Stomach (tissue), 4 donors: ENCODE data around the gene MARK1.

ENCODE experiments used
- EP300 ChIP-seq: sonication (generic); formaldehyde crosslinking; IDR thresholded peaks from one replicate; pipeline ENCODE4 v1.6.1; 2017; ENCODE audit warnings: antibody characterized with exemption
- POLR2A ChIP-seq, 4 donors: fragments of 450-650 bp; IDR thresholded peaks; one replicate each; pipeline ENCODE4 v1.6.1; 2016; ENCODE audit warnings: antibody characterized with exemption in 4 of 4, control low read depth in 2 of 4, mild to moderate bottlenecking in 1 of 4, moderate library complexity in 1 of 4
- POLR2AphosphoS5 ChIP-seq, 3 donors: sonication (generic); formaldehyde crosslinking; IDR thresholded peaks; one replicate each; pipeline ENCODE4 v1.6.1; 2016; ENCODE audit warnings: antibody characterized with exemption in 3 of 3
- TF ChIP-seq, protein P1 (sequence below), 7 experiments: fragments of 450-650 bp in 4 of 7; fragments of 200-600 bp in 3 of 7; sonication (generic) in 3 of 7; IDR thresholded peaks; one replicate each; pipeline ENCODE4 v1.5.1; 2016 to 2019; ENCODE audit warnings: antibody characterized with exemption in 7 of 7, control low read depth in 2 of 7, mild to moderate bottlenecking in 1 of 7

DNA sequence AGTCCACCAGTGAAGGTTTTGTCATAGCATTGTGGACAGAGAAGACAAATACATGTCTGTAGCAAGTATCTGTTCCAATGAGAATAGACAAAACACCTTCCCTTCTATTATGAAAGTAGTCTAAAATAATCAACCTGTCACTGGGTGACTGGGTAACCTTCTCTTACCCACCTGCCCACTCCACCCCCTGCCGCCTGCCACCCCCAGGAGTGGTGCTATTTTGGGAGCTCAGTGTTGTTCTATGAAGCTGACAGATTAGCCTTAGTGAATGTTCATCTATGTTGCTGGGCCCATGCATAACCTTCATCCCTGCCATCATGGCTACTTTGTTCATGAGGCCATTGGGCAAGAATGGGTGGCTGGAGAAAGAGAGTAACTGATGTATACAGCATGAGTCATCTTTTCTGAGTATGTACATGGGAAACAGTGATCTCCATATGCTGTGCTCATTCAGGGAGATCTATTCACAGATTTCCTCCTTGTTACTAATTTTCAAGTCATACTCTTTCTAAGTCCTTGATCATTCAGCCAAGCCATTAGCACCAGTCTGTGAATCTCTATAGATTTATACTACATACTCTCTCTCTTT lies 24.8 kb downstream of the MARK1 start:
- TF ChIP-seq, protein P1, sequence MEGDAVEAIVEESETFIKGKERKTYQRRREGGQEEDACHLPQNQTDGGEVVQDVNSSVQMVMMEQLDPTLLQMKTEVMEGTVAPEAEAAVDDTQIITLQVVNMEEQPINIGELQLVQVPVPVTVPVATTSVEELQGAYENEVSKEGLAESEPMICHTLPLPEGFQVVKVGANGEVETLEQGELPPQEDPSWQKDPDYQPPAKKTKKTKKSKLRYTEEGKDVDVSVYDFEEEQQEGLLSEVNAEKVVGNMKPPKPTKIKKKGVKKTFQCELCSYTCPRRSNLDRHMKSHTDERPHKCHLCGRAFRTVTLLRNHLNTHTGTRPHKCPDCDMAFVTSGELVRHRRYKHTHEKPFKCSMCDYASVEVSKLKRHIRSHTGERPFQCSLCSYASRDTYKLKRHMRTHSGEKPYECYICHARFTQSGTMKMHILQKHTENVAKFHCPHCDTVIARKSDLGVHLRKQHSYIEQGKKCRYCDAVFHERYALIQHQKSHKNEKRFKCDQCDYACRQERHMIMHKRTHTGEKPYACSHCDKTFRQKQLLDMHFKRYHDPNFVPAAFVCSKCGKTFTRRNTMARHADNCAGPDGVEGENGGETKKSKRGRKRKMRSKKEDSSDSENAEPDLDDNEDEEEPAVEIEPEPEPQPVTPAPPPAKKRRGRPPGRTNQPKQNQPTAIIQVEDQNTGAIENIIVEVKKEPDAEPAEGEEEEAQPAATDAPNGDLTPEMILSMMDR (IDR thresholded peaks at IDR 0.05) = no peak
- TF ChIP-seq POLR2A (IDR thresholded peaks at IDR 0.05) (no peak), EP300 (no peak), POLR2AphosphoS5 (IDR thresholded peaks at IDR 0.05) (no peak)
